ENCODE data around the gene ZC3H18.

Gene ZC3H18

GRCh38 chr16:88651276-88651988 lies 81.2 kb downstream of the ZC3H18 start:
- TF ChIP-seq RARB (CRISPR knock-in tag; IDR thresholded peaks at IDR 0.05) (no peak), TSHZ2 (CRISPR knock-in tag; IDR thresholded peaks at IDR 0.05) (no peak), OSR1 (CRISPR knock-in tag; IDR thresholded peaks at IDR 0.05) (no peak)
- ATAC-seq = peak; percentile 2; the same call in 2 of the 3 replicates

GRCh38 chr16:88651989-88652761 lies 82.0 kb downstream of the ZC3H18 start:
- TF ChIP-seq CSRNP3 (CRISPR knock-in tag; IDR thresholded peaks at IDR 0.05) = no peak
- TF ChIP-seq ZC3H10 (CRISPR knock-in tag; IDR thresholded peaks at IDR 0.05) = no peak
- no peak for TF ChIP-seq OSR1 (CRISPR knock-in tag; IDR thresholded peaks at IDR 0.05)
- TF ChIP-seq ZFP3 (CRISPR knock-in tag; IDR thresholded peaks at IDR 0.05) = no peak
- TF ChIP-seq POU6F1 (CRISPR knock-in tag; IDR thresholded peaks at IDR 0.05; ENCODE audit: borderline replicate concordance, low read depth) = no peak
- TF ChIP-seq ISL1 (CRISPR knock-in tag; IDR thresholded peaks at IDR 0.05) = no peak
- TF ChIP-seq CREB5 (CRISPR knock-in tag; IDR thresholded peaks at IDR 0.05; ENCODE audit: low read depth) = no peak
- no peak for TF ChIP-seq ZNF565 (CRISPR knock-in tag; conservative IDR thresholded peaks at IDR 0.05; ENCODE audit: low read depth)
- no peak for TF ChIP-seq ZNF70 (CRISPR knock-in tag; IDR thresholded peaks at IDR 0.05)
- ATAC-seq = no peak

GRCh38 chr16:88652762-88653063 lies 82.5 kb downstream of the ZC3H18 start:
- ATAC-seq = no peak
- no peak for TF ChIP-seq BACH2 (CRISPR knock-in tag; IDR thresholded peaks at IDR 0.05; ENCODE audit: borderline replicate concordance)
- TF ChIP-seq CREB5 (CRISPR knock-in tag; IDR thresholded peaks at IDR 0.05; ENCODE audit: low read depth) = no peak
- TF ChIP-seq OSR1 (CRISPR knock-in tag; IDR thresholded peaks at IDR 0.05) = no peak
- no peak for TF ChIP-seq ARNTL (CRISPR knock-in tag; IDR thresholded peaks at IDR 0.05; ENCODE audit: borderline replicate concordance, low read depth)
- TF ChIP-seq ZNF565 (CRISPR knock-in tag; conservative IDR thresholded peaks at IDR 0.05; ENCODE audit: low read depth) = no peak
- no peak for TF ChIP-seq TCF4 (CRISPR knock-in tag; IDR thresholded peaks at IDR 0.05; ENCODE audit: borderline replicate concordance)
- no peak for TF ChIP-seq GLIS3 (CRISPR knock-in tag; IDR thresholded peaks at IDR 0.05)
- TF ChIP-seq ZNF8 (CRISPR knock-in tag; IDR thresholded peaks at IDR 0.05) = no peak
- no peak for TF ChIP-seq TOX (CRISPR knock-in tag; IDR thresholded peaks at IDR 0.05; ENCODE audit: borderline replicate concordance)
- TF ChIP-seq PATZ1 (CRISPR knock-in tag; IDR thresholded peaks at IDR 0.05; ENCODE audit: borderline replicate concordance) = no peak
- no peak for TF ChIP-seq CSRNP3 (CRISPR knock-in tag; IDR thresholded peaks at IDR 0.05)
- TF ChIP-seq ZFP30 (CRISPR knock-in tag; IDR thresholded peaks at IDR 0.05) = no peak
- TF ChIP-seq CSDC2 (CRISPR knock-in tag; IDR thresholded peaks at IDR 0.05) = no peak
- TF ChIP-seq PPARA (CRISPR knock-in tag; IDR thresholded peaks at IDR 0.05; ENCODE audit: borderline replicate concordance) = no peak
- TF ChIP-seq TSHZ2 (CRISPR knock-in tag; IDR thresholded peaks at IDR 0.05) = no peak

Measured in SK-N-SH treated with all-trans-retinoic acid at 6 μM for 48 hours (cell line).